Tibial nerve (tissue), 4 donors: ENCODE results near the gene C4orf51. TPM values are rescaled to one million over a fixed set of nuclear protein-coding genes. Genes with fewer than 3 reads are reported as not detected.

Experiments used
- DNase-seq, 2 donors: peaks; one replicate each; pipeline ENCODE4 v3.0.0-alpha.2; 2019; ENCODE audit warnings: low spot score in 2 of 2
- H3K27ac ChIP-seq, 4 donors: fragments of 200-600 bp; sonication (generic) in 3 of 4; one replicate each; pipeline ENCODE4 v1.5.1; 2017 to 2019; ENCODE audit warnings: mild to moderate bottlenecking in 1 of 4
- H3K27me3 ChIP-seq, 2 donors: fragments of 200-600 bp; sonication (generic) in 1 of 2; one replicate each; pipeline versions ENCODE4 v1.5.1 to v1.6.0; 2017 to 2019
- H3K36me3 ChIP-seq, 3 donors: fragments of 200-600 bp; sonication (generic); one replicate each; pipeline ENCODE4 v1.5.1; 2018 to 2019
- H3K4me1 ChIP-seq, 4 donors: fragments of 200-600 bp; sonication (generic) in 3 of 4; one replicate each; pipeline ENCODE4 v1.5.1; 2017 to 2019
- H3K4me3 ChIP-seq, 4 donors: fragments of 200-600 bp; sonication (generic) in 3 of 4; one replicate each; pipeline ENCODE4 v1.5.1; 2017 to 2019; ENCODE audit warnings: mild to moderate bottlenecking in 1 of 4, moderate library complexity in 1 of 4
- H3K9me3 ChIP-seq, 4 donors: fragments of 200-600 bp; sonication (generic) in 3 of 4; one replicate each; pipeline ENCODE4 v1.5.1; 2017 to 2019
- EP300 ChIP-seq, 2 donors: sonication (generic); formaldehyde crosslinking; IDR thresholded peaks; one replicate each; pipeline ENCODE4 v1.6.1; 2017; ENCODE audit warnings: antibody characterized with exemption in 2 of 2, mild to moderate bottlenecking in 1 of 2
- POLR2A ChIP-seq, 2 donors: fragments of 450-650 bp; IDR thresholded peaks; one replicate each; pipeline ENCODE4 v1.6.1; 2017; ENCODE audit warnings: antibody characterized with exemption in 2 of 2, mild to moderate bottlenecking in 2 of 2, moderate library complexity in 2 of 2
- WGBS, 2 donors: methylation state at CpG; one replicate each; pipeline ENCODE4 v1.1.5; 2018; 5-methylcytosine and 5-hydroxymethylcytosine counted together
- total RNA-seq, 4 donors: library from RNA; depleted of rRNA; stranded (reverse); fragments of >200 nt; gene quantifications; one replicate each; pipeline ENCODE4 v1.1.0, GENCODE V29; 2016
- TF ChIP-seq, protein P1 (sequence below), 5 experiments: fragments of 200-600 bp in 3 of 5; fragments of 450-650 bp in 2 of 5; sonication (generic) in 3 of 5; IDR thresholded peaks; one replicate each; pipeline ENCODE4 v1.5.1; 2016 to 2019; ENCODE audit warnings: antibody characterized with exemption in 5 of 5, mild to moderate bottlenecking in 3 of 5, moderate library complexity in 2 of 5

The C4orf51 gene
- total RNA-seq, 4 donors from 2014 or later, result not detected

- Histone ChIP-seq H3K9me3 (no peaks in the 10 kb centered on the region), H3K4me3 (no peak overlapping the region), H3K36me3 (no peaks in the 10 kb centered on the region), H3K27ac (no peak overlapping the region), H3K4me1 (no peaks in the 10 kb centered on the region), H3K27me3 (no peaks in the 10 kb centered on the region)
- TF ChIP-seq POLR2A (IDR thresholded peaks at IDR 0.05) (no peak), EP300 (IDR thresholded peaks at IDR 0.05) (no peak)
- TF ChIP-seq, protein P1, sequence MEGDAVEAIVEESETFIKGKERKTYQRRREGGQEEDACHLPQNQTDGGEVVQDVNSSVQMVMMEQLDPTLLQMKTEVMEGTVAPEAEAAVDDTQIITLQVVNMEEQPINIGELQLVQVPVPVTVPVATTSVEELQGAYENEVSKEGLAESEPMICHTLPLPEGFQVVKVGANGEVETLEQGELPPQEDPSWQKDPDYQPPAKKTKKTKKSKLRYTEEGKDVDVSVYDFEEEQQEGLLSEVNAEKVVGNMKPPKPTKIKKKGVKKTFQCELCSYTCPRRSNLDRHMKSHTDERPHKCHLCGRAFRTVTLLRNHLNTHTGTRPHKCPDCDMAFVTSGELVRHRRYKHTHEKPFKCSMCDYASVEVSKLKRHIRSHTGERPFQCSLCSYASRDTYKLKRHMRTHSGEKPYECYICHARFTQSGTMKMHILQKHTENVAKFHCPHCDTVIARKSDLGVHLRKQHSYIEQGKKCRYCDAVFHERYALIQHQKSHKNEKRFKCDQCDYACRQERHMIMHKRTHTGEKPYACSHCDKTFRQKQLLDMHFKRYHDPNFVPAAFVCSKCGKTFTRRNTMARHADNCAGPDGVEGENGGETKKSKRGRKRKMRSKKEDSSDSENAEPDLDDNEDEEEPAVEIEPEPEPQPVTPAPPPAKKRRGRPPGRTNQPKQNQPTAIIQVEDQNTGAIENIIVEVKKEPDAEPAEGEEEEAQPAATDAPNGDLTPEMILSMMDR (IDR thresholded peaks at IDR 0.05), result no peak
- DNase-seq, result no peak
- WGBS, 2 donors, result 84% methylated on average over 3 of the region's 3 CpGs
These were observed 40.7 kb downstream of the C4orf51 start for GRCh38 chr4:145720656-145721055.

DNA sequence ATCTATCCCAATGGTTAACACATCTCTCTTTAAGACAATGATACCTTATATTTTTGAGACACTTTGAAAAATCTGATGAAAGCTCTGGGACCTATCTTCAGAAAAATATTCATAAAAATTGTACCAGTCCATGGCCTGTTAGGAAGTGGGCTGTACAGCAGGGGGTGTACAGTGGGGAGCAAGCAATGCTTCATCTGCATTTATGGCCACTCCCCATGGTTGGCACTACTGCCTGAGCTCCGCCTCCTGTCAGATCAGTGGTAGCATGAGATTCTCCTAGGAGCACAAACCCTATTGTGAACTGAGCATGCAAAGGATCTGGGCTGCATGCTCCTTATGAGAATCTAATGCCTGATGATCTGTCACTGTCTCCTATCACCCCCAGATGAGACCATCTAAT lies 42.6 kb downstream of the C4orf51 start:
- Histone ChIP-seq H3K27me3 (no peaks in the 10 kb centered on the region), H3K4me3 (no peak overlapping the region), H3K4me1 (no peaks in the 10 kb centered on the region), H3K27ac (no peak overlapping the region), H3K36me3 (no peaks in the 10 kb centered on the region), H3K9me3 (no peaks in the 10 kb centered on the region)
- no peak for DNase-seq
- WGBS, 2 donors, result 93 to 95% methylated on average over 1 of the region's 1 CpG
- TF ChIP-seq, protein P1 (IDR thresholded peaks at IDR 0.05), result no peak
- no peak for TF ChIP-seq POLR2A (IDR thresholded peaks at IDR 0.05)
- TF ChIP-seq EP300 (IDR thresholded peaks at IDR 0.05), result no peak

DNA sequence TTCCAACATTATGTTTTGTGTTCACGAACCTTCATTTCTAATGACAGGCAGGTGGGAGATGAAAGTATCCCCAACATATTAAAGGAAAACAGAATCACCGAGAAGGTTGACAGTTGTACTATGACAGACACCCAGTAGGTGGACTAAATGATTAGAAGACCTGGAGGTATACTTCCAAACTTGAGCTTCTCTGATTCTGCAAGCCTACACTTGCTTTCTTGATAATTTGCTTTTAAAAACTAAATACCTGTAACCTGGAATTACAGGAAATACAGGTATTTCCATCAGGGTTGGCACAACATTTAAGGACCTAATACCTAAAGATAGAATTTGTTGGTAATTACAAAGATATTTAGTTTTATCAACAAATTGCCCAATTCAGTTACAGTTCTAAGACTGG lies 43.4 kb downstream of the C4orf51 start:
- Histone ChIP-seq H3K27me3 (no peaks in the 10 kb centered on the region), H3K36me3 (no peaks in the 10 kb centered on the region), H3K27ac (no peak overlapping the region), H3K9me3 (no peaks in the 10 kb centered on the region), H3K4me1 (no peaks in the 10 kb centered on the region), H3K4me3 (no peak overlapping the region)
- TF ChIP-seq EP300 (IDR thresholded peaks at IDR 0.05), result no peak
- no peak for TF ChIP-seq POLR2A (IDR thresholded peaks at IDR 0.05)
- TF ChIP-seq, protein P1 (IDR thresholded peaks at IDR 0.05), result no peak
- WGBS, 2 donors, result 88 to 92% methylated on average over 2 of the region's 2 CpGs
- DNase-seq, result no peak

- no peak overlapping the region for H3K4me3 ChIP-seq
- no peaks in the 10 kb centered on the region for H3K9me3 ChIP-seq
- no peaks in the 10 kb centered on the region for H3K27me3 ChIP-seq
- no peak for DNase-seq
- peaks cover 0 to 38% (median 10%) of the 10 kb centered on the region in 4 donors for H3K4me1 ChIP-seq
- no peaks in the 10 kb centered on the region for H3K36me3 ChIP-seq
- no peak overlapping the region for H3K27ac ChIP-seq
- 75 to 80% methylated on average over 5 of the region's 5 CpGs for WGBS, 2 donors
- no peak for TF ChIP-seq EP300 (IDR thresholded peaks at IDR 0.05)
- TF ChIP-seq, protein P1 (IDR thresholded peaks at IDR 0.05), result no peak
- no peak for TF ChIP-seq POLR2A (IDR thresholded peaks at IDR 0.05)
These were observed 50.1 kb downstream of the C4orf51 start for GRCh38 chr4:145730026-145730425.

DNA sequence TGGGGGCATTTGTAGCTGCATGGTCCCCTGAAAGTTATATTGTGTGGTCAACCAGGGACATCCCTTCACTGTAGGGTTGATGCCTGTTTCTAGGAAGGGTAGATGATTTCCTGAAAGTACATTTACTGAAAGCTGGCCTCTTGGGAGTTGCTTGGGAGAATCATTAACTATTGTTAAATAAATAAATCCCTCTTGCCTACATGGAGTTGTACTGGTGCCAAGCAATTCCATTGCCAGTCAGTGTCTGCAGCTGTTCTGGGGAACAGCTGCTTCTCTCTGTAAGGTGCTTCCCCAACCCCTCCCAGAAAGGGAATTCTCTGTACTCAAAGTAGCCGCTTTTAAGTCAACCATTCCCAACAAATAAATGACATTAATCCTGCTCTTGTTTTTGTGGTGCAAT lies 51.1 kb downstream of the C4orf51 start:
- WGBS, 2 donors, result 62 to 77% methylated on average over 1 of the region's 1 CpG
- Histone ChIP-seq H3K9me3 (no peaks in the 10 kb centered on the region), H3K27me3 (no peaks in the 10 kb centered on the region), H3K4me3 (no peak overlapping the region), H3K27ac (no peak overlapping the region), H3K36me3 (no peaks in the 10 kb centered on the region), H3K4me1 (peaks cover 0 to 48% (median 12%) of the 10 kb centered on the region in 4 donors)
- DNase-seq, result no peak
- TF ChIP-seq POLR2A (IDR thresholded peaks at IDR 0.05) (no peak), EP300 (IDR thresholded peaks at IDR 0.05) (no peak)
- TF ChIP-seq, protein P1 (IDR thresholded peaks at IDR 0.05), result no peak
